ENCODE data around the gene WDPCP.

Gene WDPCP

GRCh38 chr2:63571291-63571690 lies 17.0 kb downstream of the WDPCP start:
- TF ChIP-seq FOXM1 (IDR thresholded peaks at IDR 0.05; ENCODE audit: borderline replicate concordance, low read depth), result no peak
- no peak for TF ChIP-seq TAF1 (IDR thresholded peaks at IDR 0.05; ENCODE audit: low read depth)
- no peak for TF ChIP-seq USF1 (IDR thresholded peaks at IDR 0.05)
- TF ChIP-seq ZBTB7A (IDR thresholded peaks at IDR 0.05; ENCODE audit: low read depth), result no peak

GRCh38 chr2:63569740-63570139 lies 18.5 kb downstream of the WDPCP start:
- TF ChIP-seq TAF1 (IDR thresholded peaks at IDR 0.05; ENCODE audit: low read depth) (no peak), YY1 (IDR thresholded peaks at IDR 0.05; ENCODE audit: low read depth) (no peak), MAX (IDR thresholded peaks at IDR 0.05) (no peak), CREB1 (IDR thresholded peaks at IDR 0.05; ENCODE audit: low read depth) (no peak), FOXM1 (IDR thresholded peaks at IDR 0.05; ENCODE audit: borderline replicate concordance, low read depth) (no peak), REST (IDR thresholded peaks at IDR 0.05; ENCODE audit: low read depth) (no peak), NFIC (IDR thresholded peaks at IDR 0.05) (no peak), TCF12 (IDR thresholded peaks at IDR 0.05; ENCODE audit: low read depth) (no peak), EP300 (IDR thresholded peaks at IDR 0.05; ENCODE audit: borderline replicate concordance) (no peak), CEBPB (IDR thresholded peaks at IDR 0.05) (no peak), ZBTB7A (IDR thresholded peaks at IDR 0.05; ENCODE audit: low read depth) (no peak), TEAD4 (IDR thresholded peaks at IDR 0.05) (no peak), USF1 (IDR thresholded peaks at IDR 0.05) (no peak)

- TF ChIP-seq ZBTB7A (IDR thresholded peaks at IDR 0.05; ENCODE audit: low read depth) (no peak), NFIC (IDR thresholded peaks at IDR 0.05) (no peak), EGR1 (IDR thresholded peaks at IDR 0.05) (no peak), TEAD4 (IDR thresholded peaks at IDR 0.05) (no peak), MAX (IDR thresholded peaks at IDR 0.05) (no peak), REST (IDR thresholded peaks at IDR 0.05; ENCODE audit: low read depth) (no peak), CEBPB (IDR thresholded peaks at IDR 0.05) (no peak), RAD21 (IDR thresholded peaks at IDR 0.05; ENCODE audit: low read depth) (no peak), USF1 (IDR thresholded peaks at IDR 0.05) (no peak), EP300 (IDR thresholded peaks at IDR 0.05; ENCODE audit: borderline replicate concordance) (no peak), YY1 (IDR thresholded peaks at IDR 0.05; ENCODE audit: low read depth) (no peak), TCF12 (IDR thresholded peaks at IDR 0.05; ENCODE audit: low read depth) (no peak), TAF1 (IDR thresholded peaks at IDR 0.05; ENCODE audit: low read depth) (no peak), CREB1 (IDR thresholded peaks at IDR 0.05; ENCODE audit: low read depth) (no peak), FOXM1 (IDR thresholded peaks at IDR 0.05; ENCODE audit: borderline replicate concordance, low read depth) (no peak)
Measured at GRCh38 chr2:63562751-63563150, 25.5 kb downstream of the WDPCP start.

GRCh38 chr2:63555931-63556330 lies 32.3 kb downstream of the WDPCP start:
- TF ChIP-seq REST (IDR thresholded peaks at IDR 0.05; ENCODE audit: low read depth), result no peak

GRCh38 chr2:63555299-63555698 lies 33.0 kb downstream of the WDPCP start:
- TF ChIP-seq CEBPB (IDR thresholded peaks at IDR 0.05) (no peak), USF1 (IDR thresholded peaks at IDR 0.05) (no peak), CREB1 (IDR thresholded peaks at IDR 0.05; ENCODE audit: low read depth) (no peak), FOXM1 (IDR thresholded peaks at IDR 0.05; ENCODE audit: borderline replicate concordance, low read depth) (no peak), TCF12 (IDR thresholded peaks at IDR 0.05; ENCODE audit: low read depth) (no peak), TEAD4 (IDR thresholded peaks at IDR 0.05) (no peak), MAX (IDR thresholded peaks at IDR 0.05) (no peak), EP300 (IDR thresholded peaks at IDR 0.05; ENCODE audit: borderline replicate concordance) (no peak), NFIC (IDR thresholded peaks at IDR 0.05) (no peak), EGR1 (IDR thresholded peaks at IDR 0.05) (no peak), TAF1 (IDR thresholded peaks at IDR 0.05; ENCODE audit: low read depth) (no peak), ZBTB7A (IDR thresholded peaks at IDR 0.05; ENCODE audit: low read depth) (no peak), RAD21 (IDR thresholded peaks at IDR 0.05; ENCODE audit: low read depth) (no peak), REST (IDR thresholded peaks at IDR 0.05; ENCODE audit: low read depth) (no peak), YY1 (IDR thresholded peaks at IDR 0.05; ENCODE audit: low read depth) (no peak)

Measured in Ishikawa (cell line).